Hypothalamus (tissue), 51 donors: Measurements from ENCODE around the gene IDH3B.

Experiments
- DNase-seq, 51 donors: peaks; one replicate each; lab custom pipeline; 2025; lab: John Stamatoyannopoulos, UW

The IDH3B gene

GRCh38 chr20:2658414-2659354, 5.3 kb downstream of the IDH3B start:
- no peak for DNase-seq

GRCh38 chr20:2657674-2658073, 6.3 kb downstream of the IDH3B start:
- no peak for DNase-seq

- no peak for DNase-seq
Observed at GRCh38 chr20:2657241-2657640, 6.8 kb downstream of the IDH3B start.

GRCh38 chr20:2656471-2657117, 7.4 kb downstream of the IDH3B start:
- no peak for DNase-seq

GRCh38 chr20:2655331-2656116, 8.5 kb downstream of the IDH3B start:
- DNase-seq, result no peak

- no peak for DNase-seq
Observed at GRCh38 chr20:2654831-2655230, 9.2 kb downstream of the IDH3B start.

- no peak for DNase-seq
Observed at GRCh38 chr20:2654384-2654822, 9.6 kb downstream of the IDH3B start.

GRCh38 chr20:2653556-2654383, 10.2 kb downstream of the IDH3B start:
- no peak for DNase-seq

GRCh38 chr20:2652724-2653555, 11.1 kb downstream of the IDH3B start:
- peak in 43 of 51 donors; percentile 2 to 84 (median 62) for DNase-seq

- peak; percentile 48 to 95 (median 88) for DNase-seq
Observed at GRCh38 chr20:2651772-2652723, 12.0 kb downstream of the IDH3B start, which contains the start of gene NOP56. Gene NOP56 (plus strand): TSS chr20:2652632. CDS start chr20:2652661, 29 bp downstream.

- DNase-seq, result no peak
Observed at GRCh38 chr20:2643708-2644107, 20.3 kb downstream of the IDH3B start.

GRCh38 chr20:2640899-2641298, 23.1 kb downstream of the IDH3B start:
- no peak for DNase-seq

GRCh38 chr20:2640260-2640659, 23.8 kb downstream of the IDH3B start:
- DNase-seq, result no peak

GRCh38 chr20:2637246-2637645, 26.8 kb downstream of the IDH3B start:
- no peak for DNase-seq

GRCh38 chr20:2633381-2633780, 30.6 kb downstream of the IDH3B start:
- DNase-seq, result no peak

- no peak for DNase-seq
Observed at GRCh38 chr20:2631228-2631627, 32.8 kb downstream of the IDH3B start.

GRCh38 chr20:2626853-2627541, 37.0 kb downstream of the IDH3B start:
- DNase-seq, result no peak
